ENCODE data around the gene HOXB2.

GRCh38 chr17:48588528-48588927 is 43.6 kb upstream of the HOXB2 start:
- no peak for TF ChIP-seq EP300 (IDR thresholded peaks at IDR 0.05; ENCODE audit: borderline replicate concordance in 1 of 2, low read depth in 2 of 2, low read length in 2 of 2)
- TF ChIP-seq POLR2AphosphoS5 (IDR thresholded peaks at IDR 0.05; ENCODE audit: low read depth, low read length), result no peak
- TF ChIP-seq BRCA1 (IDR thresholded peaks at IDR 0.05; ENCODE audit: low read depth, low read length), result no peak
- TF ChIP-seq CHD1 (IDR thresholded peaks at IDR 0.05; ENCODE audit: low read depth, low read length), result no peak
- no peak for TF ChIP-seq POLR2A (IDR thresholded peaks at IDR 0.05; ENCODE audit: control extremely low read depth in 1 of 2, low read depth in 2 of 2, low read length in 2 of 2)
- no peak for TF ChIP-seq GABPA (IDR thresholded peaks at IDR 0.05; ENCODE audit: borderline replicate concordance, insufficient read depth, low read length)
- no peak for TF ChIP-seq RFX5 (IDR thresholded peaks at IDR 0.05; ENCODE audit: borderline replicate concordance, low read depth, low read length)
- TF ChIP-seq MAX (IDR thresholded peaks at IDR 0.05), result no peak
